K562 (cell line): ENCODE data around the gene FTL. TPM values are rescaled to one million over a fixed set of nuclear protein-coding genes. Genes with fewer than 3 reads are reported as not detected.

ENCODE experiments used
- BDP1 ChIP-seq: IDR thresholded peaks from 3 replicates; pipeline ENCODE4 v1.6.1; 2011; ENCODE audit not compliant: insufficient read length, insufficient read depth
- CBX2 ChIP-seq: fragments of 200-600 bp; sonication (generic); IDR thresholded peaks from one replicate; pipeline ENCODE4 v1.6.1; 2012; ENCODE audit warnings: mild to moderate bottlenecking, low read length, inconsistent platforms; ENCODE audit not compliant: insufficient read depth, poor library complexity, severe bottlenecking
- FOXM1 ChIP-seq, 2 experiments: fragments of 450-650 bp in 1 of 2; sonication (generic) in 1 of 2; formaldehyde crosslinking in 1 of 2; IDR thresholded peaks; 2 replicates each; pipeline versions ENCODE4 v1.6.1 to v1.9.0; 2017 to 2022; ENCODE audit warnings: low read depth in 2 of 2, mild to moderate bottlenecking in 2 of 2, missing genetic modification reagents in 1 of 2, moderate library complexity in 1 of 2
- NFE2 ChIP-seq: IDR thresholded peaks from 2 replicates; pipeline ENCODE4 v1.6.1; 2014; ENCODE audit warnings: antibody characterized with exemption, low read depth
- SAP30 ChIP-seq: fragments of 200-600 bp; sonication (generic); IDR thresholded peaks from 2 replicates; pipeline ENCODE4 v1.6.1; 2012; ENCODE audit warnings: borderline replicate concordance, low read depth, mild to moderate bottlenecking, moderate library complexity, low read length, control low read depth, inconsistent platforms; ENCODE audit not compliant: insufficient read depth, poor library complexity, severe bottlenecking
- TAF7 ChIP-seq: fragments of 450-650 bp; IDR thresholded peaks from 2 replicates; pipeline ENCODE4 v1.6.1; 2016; ENCODE audit warnings: missing genetic modification characterization, missing compliant biosample characterization
- ZBTB1 ChIP-seq: sonication (generic); formaldehyde crosslinking; IDR thresholded peaks from 2 replicates; pipeline ENCODE4 v1.8.1; 2023; ENCODE audit warnings: missing genetic modification reagents, low read depth, mild to moderate bottlenecking, borderline replicate concordance
- ZNF77 ChIP-seq: fragments of 250-450 bp; sonication (Bioruptor Pico); IDR thresholded peaks from 2 replicates; pipeline ENCODE4 v1.5.0; 2020
- polyA plus RNA-seq, 8 experiments: library from polyadenylated mRNA; depleted of rRNA in 4 of 8; stranded (reverse) in 5 of 8; unstranded in 3 of 8; fragments of >200 nt; fragmentation: Nextera tagmentation in 2 of 8; fragmentation: Illumina TruSeq in 1 of 8; extraction: Ambion mirVana in 2 of 8; extraction: Trizol in 1 of 8; gene quantifications; 2 replicates each; pipeline versions ENCODE4 v1.2.1 to v1.2.3, GENCODE V29; 2011 to 2014; ENCODE audit warnings: inconsistent platforms in 1 of 8, missing spikeins in 1 of 8
- total RNA-seq, 7 experiments: library from RNA; depleted of rRNA in 6 of 7; stranded (reverse); fragments of >200 nt in 6 of 7; fragmentation: Illumina TruSeq in 2 of 7; extraction: Trizol in 2 of 7; gene quantifications; 2 replicates each; pipeline versions ENCODE4 v1.2.1 to v1.2.3, GENCODE V29; 2011 to 2021; ENCODE audit warnings: low replicate concordance in 1 of 7
- TF ChIP-seq, protein P1 (sequence below): fragments of 250-450 bp; sonication (Bioruptor Pico); IDR thresholded peaks from 2 replicates; pipeline ENCODE4 v1.6.1; 2021; ENCODE audit warnings: mild to moderate bottlenecking
- TF ChIP-seq, protein P2 (sequence below): fragments of 250-450 bp; sonication (Bioruptor Pico); IDR thresholded peaks from 2 replicates; pipeline ENCODE4 v1.5.0; 2020; ENCODE audit warnings: mild to moderate bottlenecking
- TF ChIP-seq, protein P3 (sequence below): fragments of 450-650 bp; IDR thresholded peaks from 2 replicates; pipeline ENCODE4 v1.6.1; 2016; ENCODE audit warnings: missing biosample characterization, missing genetic modification characterization
- TF ChIP-seq, protein P4 (sequence below): fragments of 450-650 bp; IDR thresholded peaks from 2 replicates; pipeline ENCODE4 v1.6.1; 2016; ENCODE audit warnings: low read depth, mild to moderate bottlenecking, moderate library complexity

FTL gene
- total and polyA plus RNA-seq, 9 of the 15 experiments (the other 6 are each of a cell fraction or from before 2014, with no cell fraction given) = 1,231 to 27,415 (median 3,965) TPM

DNA sequence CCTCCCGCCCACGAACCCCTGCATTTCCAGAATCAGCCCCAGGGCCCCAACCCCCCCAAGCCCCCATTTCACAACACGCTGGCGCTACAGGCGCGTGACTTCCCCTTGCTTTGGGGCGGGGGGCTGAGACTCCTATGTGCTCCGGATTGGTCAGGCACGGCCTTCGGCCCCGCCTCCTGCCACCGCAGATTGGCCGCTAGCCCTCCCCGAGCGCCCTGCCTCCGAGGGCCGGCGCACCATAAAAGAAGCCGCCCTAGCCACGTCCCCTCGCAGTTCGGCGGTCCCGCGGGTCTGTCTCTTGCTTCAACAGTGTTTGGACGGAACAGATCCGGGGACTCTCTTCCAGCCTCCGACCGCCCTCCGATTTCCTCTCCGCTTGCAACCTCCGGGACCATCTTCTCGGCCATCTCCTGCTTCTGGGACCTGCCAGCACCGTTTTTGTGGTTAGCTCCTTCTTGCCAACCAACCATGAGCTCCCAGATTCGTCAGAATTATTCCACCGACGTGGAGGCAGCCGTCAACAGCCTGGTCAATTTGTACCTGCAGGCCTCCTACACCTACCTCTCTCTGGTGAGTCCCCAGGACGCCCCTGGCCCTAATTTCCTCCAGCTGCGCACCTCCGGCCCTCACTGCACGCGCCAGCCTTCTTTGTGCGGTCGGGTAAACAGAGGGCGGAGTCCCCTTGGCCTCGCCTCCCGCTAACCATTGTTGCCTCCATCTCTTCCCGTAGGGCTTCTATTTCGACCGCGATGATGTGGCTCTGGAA is at the start of gene FTL (continued):
- TF ChIP-seq SAP30 (peak; percentile 83), CBX2 (no peak), FOXM1 (IDR thresholded peaks at IDR 0.05; ENCODE audit: low read depth) (no peak), FOXM1 (CRISPR knock-in tag; IDR thresholded peaks at IDR 0.05; ENCODE audit: low read depth) (0 out of 2 replicates have a peak, but pooled peaks have one; percentile 54), ZBTB1 (CRISPR knock-in tag) (peak; percentile 46; the same call in 1 of the 2 replicates), BDP1 (no peak), NFE2 (peak; percentile 38; the same call in 1 of the 2 replicates), TAF7 (tag) (peak; percentile 96), ZNF77 (CRISPR knock-in tag) (no peak)
- TF ChIP-seq, protein P1, sequence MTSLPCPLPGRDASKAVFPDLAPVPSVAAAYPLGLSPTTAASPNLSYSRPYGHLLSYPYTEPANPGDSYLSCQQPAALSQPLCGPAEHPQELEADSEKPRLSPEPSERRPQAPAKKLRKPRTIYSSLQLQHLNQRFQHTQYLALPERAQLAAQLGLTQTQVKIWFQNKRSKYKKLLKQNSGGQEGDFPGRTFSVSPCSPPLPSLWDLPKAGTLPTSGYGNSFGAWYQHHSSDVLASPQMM (CRISPR knock-in tag) = no peak
- TF ChIP-seq, protein P2, sequence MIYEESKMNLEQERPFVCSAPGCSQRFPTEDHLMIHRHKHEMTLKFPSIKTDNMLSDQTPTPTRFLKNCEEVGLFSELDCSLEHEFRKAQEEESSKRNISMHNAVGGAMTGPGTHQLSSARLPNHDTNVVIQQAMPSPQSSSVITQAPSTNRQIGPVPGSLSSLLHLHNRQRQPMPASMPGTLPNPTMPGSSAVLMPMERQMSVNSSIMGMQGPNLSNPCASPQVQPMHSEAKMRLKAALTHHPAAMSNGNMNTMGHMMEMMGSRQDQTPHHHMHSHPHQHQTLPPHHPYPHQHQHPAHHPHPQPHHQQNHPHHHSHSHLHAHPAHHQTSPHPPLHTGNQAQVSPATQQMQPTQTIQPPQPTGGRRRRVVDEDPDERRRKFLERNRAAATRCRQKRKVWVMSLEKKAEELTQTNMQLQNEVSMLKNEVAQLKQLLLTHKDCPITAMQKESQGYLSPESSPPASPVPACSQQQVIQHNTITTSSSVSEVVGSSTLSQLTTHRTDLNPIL (CRISPR knock-in tag) = no peak
- TF ChIP-seq, protein P3, sequence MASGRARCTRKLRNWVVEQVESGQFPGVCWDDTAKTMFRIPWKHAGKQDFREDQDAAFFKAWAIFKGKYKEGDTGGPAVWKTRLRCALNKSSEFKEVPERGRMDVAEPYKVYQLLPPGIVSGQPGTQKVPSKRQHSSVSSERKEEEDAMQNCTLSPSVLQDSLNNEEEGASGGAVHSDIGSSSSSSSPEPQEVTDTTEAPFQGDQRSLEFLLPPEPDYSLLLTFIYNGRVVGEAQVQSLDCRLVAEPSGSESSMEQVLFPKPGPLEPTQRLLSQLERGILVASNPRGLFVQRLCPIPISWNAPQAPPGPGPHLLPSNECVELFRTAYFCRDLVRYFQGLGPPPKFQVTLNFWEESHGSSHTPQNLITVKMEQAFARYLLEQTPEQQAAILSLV = 0 out of 2 replicates have a peak, but pooled peaks have one; percentile 5
- TF ChIP-seq, protein P4, sequence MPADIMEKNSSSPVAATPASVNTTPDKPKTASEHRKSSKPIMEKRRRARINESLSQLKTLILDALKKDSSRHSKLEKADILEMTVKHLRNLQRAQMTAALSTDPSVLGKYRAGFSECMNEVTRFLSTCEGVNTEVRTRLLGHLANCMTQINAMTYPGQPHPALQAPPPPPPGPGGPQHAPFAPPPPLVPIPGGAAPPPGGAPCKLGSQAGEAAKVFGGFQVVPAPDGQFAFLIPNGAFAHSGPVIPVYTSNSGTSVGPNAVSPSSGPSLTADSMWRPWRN = no peak
